PFSK-1 (cell line): ENCODE results near the gene RNF220.

Experiments used
- FOXP2 ChIP-seq: optimal IDR thresholded peaks from 2 replicates; pipeline ENCODE3; 2011; ENCODE audit warnings: borderline replicate concordance, control low read depth, inconsistent platforms; ENCODE audit not compliant: insufficient read depth; ENCODE audit errors: extremely low read length, extremely low read depth
- POLR2AphosphoS5 ChIP-seq: IDR thresholded peaks from 2 replicates; pipeline ENCODE4 v1.6.1; 2012; ENCODE audit warnings: low read depth, mild to moderate bottlenecking, control low read depth, low read length, moderate library complexity
- SIN3A ChIP-seq: IDR thresholded peaks from 2 replicates; pipeline ENCODE4 v1.6.1; 2012; ENCODE audit warnings: mild to moderate bottlenecking, low read length, moderate library complexity, borderline replicate concordance; ENCODE audit not compliant: insufficient read depth
- TAF1 ChIP-seq: IDR thresholded peaks from 2 replicates; pipeline ENCODE4 v1.6.1; 2012; ENCODE audit warnings: low read length, control low read depth, borderline replicate concordance; ENCODE audit not compliant: insufficient read depth
- TF ChIP-seq, protein P1 (sequence below), 2 experiments: IDR thresholded peaks; 2 replicates each; pipeline versions ENCODE4 v1.6.1 to v1.8.0; 2011 to 2012; ENCODE audit warnings: low read depth in 2 of 2, low read length in 2 of 2, control low read depth in 1 of 2, inconsistent platforms in 1 of 2, mild to moderate bottlenecking in 1 of 2, moderate library complexity in 1 of 2; ENCODE audit not compliant: insufficient read depth in 1 of 2

DNA sequence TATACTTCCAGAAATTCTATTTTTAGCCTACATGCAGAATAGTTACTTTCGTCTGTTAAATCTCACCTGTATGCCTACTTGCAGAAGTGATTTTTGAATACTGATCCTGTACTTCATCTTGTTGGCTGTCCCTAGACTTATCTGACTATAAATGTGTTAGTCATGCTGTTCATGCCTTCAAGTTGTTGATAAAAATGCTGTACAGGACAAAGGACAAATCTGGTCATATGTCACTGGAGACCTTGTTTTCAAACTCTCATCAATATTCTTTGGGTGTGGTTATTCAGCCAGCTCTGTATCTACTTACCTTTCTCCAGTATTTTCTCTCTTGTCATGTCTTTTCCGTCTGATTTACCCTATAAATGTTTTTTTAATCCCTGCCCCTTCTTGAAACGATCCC, 132.9 kb downstream of the RNF220 start:
- no peak for TF ChIP-seq POLR2AphosphoS5
- no peak for TF ChIP-seq TAF1
- TF ChIP-seq SIN3A, result no peak
- TF ChIP-seq, protein P1, sequence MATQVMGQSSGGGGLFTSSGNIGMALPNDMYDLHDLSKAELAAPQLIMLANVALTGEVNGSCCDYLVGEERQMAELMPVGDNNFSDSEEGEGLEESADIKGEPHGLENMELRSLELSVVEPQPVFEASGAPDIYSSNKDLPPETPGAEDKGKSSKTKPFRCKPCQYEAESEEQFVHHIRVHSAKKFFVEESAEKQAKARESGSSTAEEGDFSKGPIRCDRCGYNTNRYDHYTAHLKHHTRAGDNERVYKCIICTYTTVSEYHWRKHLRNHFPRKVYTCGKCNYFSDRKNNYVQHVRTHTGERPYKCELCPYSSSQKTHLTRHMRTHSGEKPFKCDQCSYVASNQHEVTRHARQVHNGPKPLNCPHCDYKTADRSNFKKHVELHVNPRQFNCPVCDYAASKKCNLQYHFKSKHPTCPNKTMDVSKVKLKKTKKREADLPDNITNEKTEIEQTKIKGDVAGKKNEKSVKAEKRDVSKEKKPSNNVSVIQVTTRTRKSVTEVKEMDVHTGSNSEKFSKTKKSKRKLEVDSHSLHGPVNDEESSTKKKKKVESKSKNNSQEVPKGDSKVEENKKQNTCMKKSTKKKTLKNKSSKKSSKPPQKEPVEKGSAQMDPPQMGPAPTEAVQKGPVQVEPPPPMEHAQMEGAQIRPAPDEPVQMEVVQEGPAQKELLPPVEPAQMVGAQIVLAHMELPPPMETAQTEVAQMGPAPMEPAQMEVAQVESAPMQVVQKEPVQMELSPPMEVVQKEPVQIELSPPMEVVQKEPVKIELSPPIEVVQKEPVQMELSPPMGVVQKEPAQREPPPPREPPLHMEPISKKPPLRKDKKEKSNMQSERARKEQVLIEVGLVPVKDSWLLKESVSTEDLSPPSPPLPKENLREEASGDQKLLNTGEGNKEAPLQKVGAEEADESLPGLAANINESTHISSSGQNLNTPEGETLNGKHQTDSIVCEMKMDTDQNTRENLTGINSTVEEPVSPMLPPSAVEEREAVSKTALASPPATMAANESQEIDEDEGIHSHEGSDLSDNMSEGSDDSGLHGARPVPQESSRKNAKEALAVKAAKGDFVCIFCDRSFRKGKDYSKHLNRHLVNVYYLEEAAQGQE (IDR thresholded peaks at IDR 0.05; ENCODE audit: insufficient read depth in 1 of 2, low read depth in 2 of 2, low read length in 2 of 2), result no peak
- TF ChIP-seq FOXP2, result no peak
